A549 (cell line): ENCODE results near the gene GUCA2B.

ENCODE experiments used
- CEBPB ChIP-seq, 2 experiments: fragments of >200 bp in 1 of 2; sonication (Bioruptor Twin) in 1 of 2; formaldehyde crosslinking in 1 of 2; IDR thresholded peaks; 2 replicates each; pipeline ENCODE4 v1.6.1; 2012 to 2016
- EP300 ChIP-seq, 2 experiments: fragments of >200 bp; sonication (Bioruptor Twin); formaldehyde crosslinking; IDR thresholded peaks; 2 replicates in 1 of 2; 3 replicates in 1 of 2; pipeline ENCODE4 v1.6.1; 2016 to 2017
- ESRRA ChIP-seq: fragments of 150-350 bp; IDR thresholded peaks from 2 replicates; pipeline ENCODE4 v1.6.1; 2014; ENCODE audit warnings: mild to moderate bottlenecking, low read length, borderline replicate concordance
- HDAC2 ChIP-seq: fragments of 200-600 bp; sonication (generic); IDR thresholded peaks from 2 replicates; pipeline ENCODE4 v1.6.1; 2016
- JUNB ChIP-seq: fragments of >200 bp; sonication (Bioruptor Twin); formaldehyde crosslinking; IDR thresholded peaks from 2 replicates; pipeline ENCODE4 v1.6.1; 2016
- POLR2A ChIP-seq: IDR thresholded peaks from 2 replicates; pipeline ENCODE4 v1.6.1; 2012; ENCODE audit warnings: mild to moderate bottlenecking, low read length
- RAD21 ChIP-seq, 2 experiments: fragments of >200 bp in 1 of 2; sonication (Bioruptor Twin) in 1 of 2; formaldehyde crosslinking in 1 of 2; IDR thresholded peaks in 1 of 2; conservative IDR thresholded peaks in 1 of 2; 2 replicates in 1 of 2; 3 replicates in 1 of 2; pipeline ENCODE4 v1.6.1; 2012 to 2018; ENCODE audit warnings: inconsistent platforms in 1 of 2
- SMC3 ChIP-seq: fragments of >200 bp; sonication (Bioruptor Twin); formaldehyde crosslinking; IDR thresholded peaks from 3 replicates; pipeline ENCODE4 v1.6.1; 2018; ENCODE audit warnings: inconsistent platforms
- SREBF2 ChIP-seq: fragments of 450-650 bp; IDR thresholded peaks from 2 replicates; pipeline ENCODE4 v1.6.1; 2014; ENCODE audit warnings: mild to moderate bottlenecking, moderate library complexity
- TFCP2L1 ChIP-seq: fragments of 250-450 bp; sonication (Bioruptor Pico); IDR thresholded peaks from 2 replicates; pipeline ENCODE4 v1.5.0; 2021; ENCODE audit warnings: mild to moderate bottlenecking
- ZFP36 ChIP-seq: fragments of 450-650 bp; IDR thresholded peaks from 2 replicates; pipeline ENCODE4 v1.6.1; 2014; ENCODE audit warnings: borderline replicate concordance; ENCODE audit not compliant: partially characterized antibody
- TF ChIP-seq, protein P1 (sequence below): fragments of >200 bp; sonication (Bioruptor Twin); formaldehyde crosslinking; IDR thresholded peaks from 3 replicates; pipeline ENCODE4 v1.5.1; 2016
- TF ChIP-seq, protein P2 (sequence below): IDR thresholded peaks from 2 replicates; pipeline ENCODE4 v1.6.1; 2012
- TF ChIP-seq, protein P3 (sequence below): fragments of 200-600 bp; sonication (generic); IDR thresholded peaks from 2 replicates; pipeline ENCODE4 v1.6.1; 2016; ENCODE audit warnings: antibody characterized with exemption, mild to moderate bottlenecking, moderate library complexity

DNA sequence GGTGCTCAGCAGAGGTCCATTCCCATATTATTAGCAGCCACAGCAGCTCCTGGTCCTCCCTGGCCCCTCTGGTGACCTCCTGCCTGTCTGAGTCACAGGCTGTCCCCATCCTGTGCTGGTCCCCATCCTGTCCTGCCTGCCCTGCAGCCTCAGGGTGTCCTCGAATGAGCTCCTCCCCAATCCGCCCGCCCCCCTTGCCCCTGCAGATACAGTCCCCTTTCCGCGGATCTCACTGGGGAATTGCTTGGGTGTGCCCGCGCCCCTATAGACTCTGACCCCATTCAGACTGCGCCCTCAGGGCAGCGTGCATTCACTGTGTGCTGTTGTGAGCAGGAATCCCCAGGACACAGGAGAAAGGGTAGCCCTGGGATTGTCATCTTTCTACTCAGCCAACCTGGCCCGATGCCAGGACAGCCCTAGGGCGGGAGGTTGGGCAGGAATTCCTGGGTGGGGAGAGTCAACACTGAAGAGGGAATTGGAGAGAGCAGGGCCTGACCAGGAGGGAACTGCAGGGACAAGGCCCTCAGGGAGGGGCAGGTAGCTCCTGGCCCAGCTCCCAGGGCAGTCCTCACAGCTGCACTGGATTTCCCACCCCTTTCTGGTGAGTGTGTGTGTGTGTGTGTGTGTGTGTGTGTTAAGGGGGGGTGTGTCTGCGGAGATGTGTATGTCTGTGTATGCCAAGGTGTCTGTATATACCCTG lies 12.5 kb downstream of the GUCA2B start:
- TF ChIP-seq CEBPB (IDR thresholded peaks at IDR 0.05) (no peak), HDAC2 (no peak), JUNB (no peak), SMC3 (no peak), TFCP2L1 (no peak), POLR2A (no peak), ESRRA (no peak), RAD21 (conservative IDR thresholded peaks at IDR 0.05 in 1 of 2, IDR thresholded peaks at IDR 0.05 in 1 of 2) (no peak), ZFP36 (no peak), SREBF2 (no peak), EP300 (IDR thresholded peaks at IDR 0.05) (no peak)
- TF ChIP-seq, protein P1, sequence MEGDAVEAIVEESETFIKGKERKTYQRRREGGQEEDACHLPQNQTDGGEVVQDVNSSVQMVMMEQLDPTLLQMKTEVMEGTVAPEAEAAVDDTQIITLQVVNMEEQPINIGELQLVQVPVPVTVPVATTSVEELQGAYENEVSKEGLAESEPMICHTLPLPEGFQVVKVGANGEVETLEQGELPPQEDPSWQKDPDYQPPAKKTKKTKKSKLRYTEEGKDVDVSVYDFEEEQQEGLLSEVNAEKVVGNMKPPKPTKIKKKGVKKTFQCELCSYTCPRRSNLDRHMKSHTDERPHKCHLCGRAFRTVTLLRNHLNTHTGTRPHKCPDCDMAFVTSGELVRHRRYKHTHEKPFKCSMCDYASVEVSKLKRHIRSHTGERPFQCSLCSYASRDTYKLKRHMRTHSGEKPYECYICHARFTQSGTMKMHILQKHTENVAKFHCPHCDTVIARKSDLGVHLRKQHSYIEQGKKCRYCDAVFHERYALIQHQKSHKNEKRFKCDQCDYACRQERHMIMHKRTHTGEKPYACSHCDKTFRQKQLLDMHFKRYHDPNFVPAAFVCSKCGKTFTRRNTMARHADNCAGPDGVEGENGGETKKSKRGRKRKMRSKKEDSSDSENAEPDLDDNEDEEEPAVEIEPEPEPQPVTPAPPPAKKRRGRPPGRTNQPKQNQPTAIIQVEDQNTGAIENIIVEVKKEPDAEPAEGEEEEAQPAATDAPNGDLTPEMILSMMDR, result no peak
- TF ChIP-seq, protein P2, sequence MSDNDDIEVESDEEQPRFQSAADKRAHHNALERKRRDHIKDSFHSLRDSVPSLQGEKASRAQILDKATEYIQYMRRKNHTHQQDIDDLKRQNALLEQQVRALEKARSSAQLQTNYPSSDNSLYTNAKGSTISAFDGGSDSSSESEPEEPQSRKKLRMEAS, result no peak
- TF ChIP-seq, protein P3, sequence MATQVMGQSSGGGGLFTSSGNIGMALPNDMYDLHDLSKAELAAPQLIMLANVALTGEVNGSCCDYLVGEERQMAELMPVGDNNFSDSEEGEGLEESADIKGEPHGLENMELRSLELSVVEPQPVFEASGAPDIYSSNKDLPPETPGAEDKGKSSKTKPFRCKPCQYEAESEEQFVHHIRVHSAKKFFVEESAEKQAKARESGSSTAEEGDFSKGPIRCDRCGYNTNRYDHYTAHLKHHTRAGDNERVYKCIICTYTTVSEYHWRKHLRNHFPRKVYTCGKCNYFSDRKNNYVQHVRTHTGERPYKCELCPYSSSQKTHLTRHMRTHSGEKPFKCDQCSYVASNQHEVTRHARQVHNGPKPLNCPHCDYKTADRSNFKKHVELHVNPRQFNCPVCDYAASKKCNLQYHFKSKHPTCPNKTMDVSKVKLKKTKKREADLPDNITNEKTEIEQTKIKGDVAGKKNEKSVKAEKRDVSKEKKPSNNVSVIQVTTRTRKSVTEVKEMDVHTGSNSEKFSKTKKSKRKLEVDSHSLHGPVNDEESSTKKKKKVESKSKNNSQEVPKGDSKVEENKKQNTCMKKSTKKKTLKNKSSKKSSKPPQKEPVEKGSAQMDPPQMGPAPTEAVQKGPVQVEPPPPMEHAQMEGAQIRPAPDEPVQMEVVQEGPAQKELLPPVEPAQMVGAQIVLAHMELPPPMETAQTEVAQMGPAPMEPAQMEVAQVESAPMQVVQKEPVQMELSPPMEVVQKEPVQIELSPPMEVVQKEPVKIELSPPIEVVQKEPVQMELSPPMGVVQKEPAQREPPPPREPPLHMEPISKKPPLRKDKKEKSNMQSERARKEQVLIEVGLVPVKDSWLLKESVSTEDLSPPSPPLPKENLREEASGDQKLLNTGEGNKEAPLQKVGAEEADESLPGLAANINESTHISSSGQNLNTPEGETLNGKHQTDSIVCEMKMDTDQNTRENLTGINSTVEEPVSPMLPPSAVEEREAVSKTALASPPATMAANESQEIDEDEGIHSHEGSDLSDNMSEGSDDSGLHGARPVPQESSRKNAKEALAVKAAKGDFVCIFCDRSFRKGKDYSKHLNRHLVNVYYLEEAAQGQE, result no peak
